Activated gamma-delta T cell treated with anti-CD3 and anti-CD28 coated beads, Interleukin-2, amount 50 U/mL, for 16 hours (primary cell): ENCODE measurements around the gene MICAL1.
A peak's percentile ranks its signal among the peaks of the same experiment; 100 is the strongest.

ENCODE experiments used
- DNase-seq: peaks from one replicate; pipeline ENCODE4 v3.0.0-alpha.2; 2020; ENCODE audit warnings: low read depth

MICAL1 gene

DNA sequence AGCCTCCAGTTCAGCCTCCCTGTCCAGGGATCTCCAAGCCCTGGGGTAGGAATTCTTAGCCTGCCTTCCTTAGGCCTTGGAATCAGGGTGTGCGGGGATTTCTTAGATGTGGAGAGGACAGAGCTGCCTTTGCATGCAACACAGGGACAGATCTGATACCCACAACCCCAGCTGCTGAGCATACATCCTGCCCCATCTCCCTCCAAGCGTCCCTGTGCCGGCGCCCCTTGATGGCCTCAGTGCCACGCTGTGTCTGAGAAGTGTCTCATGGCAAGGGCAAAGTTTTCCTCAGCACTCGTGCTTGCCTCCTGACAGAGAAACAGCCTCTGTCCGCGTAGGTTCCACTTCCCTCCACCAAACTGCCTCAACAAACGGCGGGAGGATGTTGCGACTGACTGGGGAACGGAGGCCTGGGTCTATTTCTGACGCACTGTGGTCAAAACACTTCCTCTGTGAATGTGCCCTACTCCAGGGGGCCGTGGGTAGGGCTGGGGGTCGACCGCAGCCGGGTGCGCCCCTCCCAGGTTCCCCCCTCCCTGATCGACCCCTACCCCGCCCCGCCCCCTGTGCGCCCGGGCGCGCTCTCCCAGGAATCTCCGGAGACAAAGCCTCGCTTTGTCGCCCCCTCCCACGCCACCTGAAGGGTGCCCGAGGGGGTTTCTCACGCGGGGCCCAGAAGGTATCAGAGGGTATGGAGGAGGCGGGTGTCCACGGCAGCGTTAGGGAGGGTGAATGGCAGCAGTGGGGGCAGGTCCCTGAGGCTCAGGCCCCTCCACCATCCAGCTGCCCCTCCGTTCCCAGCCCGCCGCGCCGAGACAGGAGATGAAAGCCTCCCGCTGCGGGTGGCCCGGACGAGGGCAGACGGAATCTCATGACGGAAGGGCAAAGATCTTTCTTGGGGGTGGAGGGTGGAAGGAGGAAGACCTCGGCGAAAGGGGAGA, 806 bp downstream of the MICAL1 start:
- peak; percentile 58 for DNase-seq

GRCh38 chr6:109453594-109454495, 1.7 kb downstream of the MICAL1 start:
- DNase-seq = no peak

- DNase-seq = no peak
These were observed 2.4 kb downstream of the MICAL1 start for GRCh38 chr6:109453156-109453555.

GRCh38 chr6:109452181-109452580, 3.4 kb downstream of the MICAL1 start:
- DNase-seq = no peak

DNA sequence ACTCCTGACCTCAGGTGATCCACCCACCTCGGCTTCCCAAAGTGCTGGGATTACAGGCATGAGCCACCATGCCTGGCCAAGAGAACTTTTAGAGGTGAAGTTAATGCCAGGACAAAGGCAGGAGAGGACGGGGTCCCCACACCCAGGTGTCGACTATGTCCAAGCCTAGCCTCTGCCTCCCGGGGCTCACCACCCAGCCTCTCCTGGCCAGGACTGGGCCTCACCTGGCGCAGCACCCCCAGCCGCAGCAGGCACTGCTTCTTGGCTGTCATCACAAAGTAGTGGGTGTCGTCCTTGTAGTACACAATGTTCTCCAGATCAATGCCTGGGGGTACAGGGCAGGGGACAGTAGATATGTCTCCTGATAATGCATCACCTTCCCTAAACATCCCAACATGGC, 4.2 kb downstream of the MICAL1 start:
- DNase-seq = no peak

DNA sequence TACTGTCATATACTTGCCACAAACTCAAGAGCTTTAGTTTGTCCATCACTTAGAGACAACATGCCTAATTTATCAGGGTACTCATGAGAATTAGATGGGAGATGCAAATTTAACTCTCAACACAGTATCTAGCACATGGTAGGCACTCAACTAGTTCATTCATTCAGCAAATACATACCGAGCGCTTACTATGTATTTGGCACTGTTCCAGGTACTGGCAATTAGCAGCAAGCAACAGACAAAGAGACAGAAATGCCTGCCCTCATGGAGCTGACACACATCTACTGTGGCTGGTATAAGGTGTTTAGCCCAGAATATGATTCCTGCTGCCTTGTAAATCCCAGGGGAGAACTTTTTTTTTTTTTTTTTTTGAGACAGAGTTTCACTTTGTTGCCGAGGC, 4.8 kb downstream of the MICAL1 start:
- DNase-seq = no peak

- no peak for DNase-seq
These were observed 5.5 kb downstream of the MICAL1 start for GRCh38 chr6:109449795-109450673.

GRCh38 chr6:109449064-109449794, 6.3 kb downstream of the MICAL1 start:
- DNase-seq = no peak

DNA sequence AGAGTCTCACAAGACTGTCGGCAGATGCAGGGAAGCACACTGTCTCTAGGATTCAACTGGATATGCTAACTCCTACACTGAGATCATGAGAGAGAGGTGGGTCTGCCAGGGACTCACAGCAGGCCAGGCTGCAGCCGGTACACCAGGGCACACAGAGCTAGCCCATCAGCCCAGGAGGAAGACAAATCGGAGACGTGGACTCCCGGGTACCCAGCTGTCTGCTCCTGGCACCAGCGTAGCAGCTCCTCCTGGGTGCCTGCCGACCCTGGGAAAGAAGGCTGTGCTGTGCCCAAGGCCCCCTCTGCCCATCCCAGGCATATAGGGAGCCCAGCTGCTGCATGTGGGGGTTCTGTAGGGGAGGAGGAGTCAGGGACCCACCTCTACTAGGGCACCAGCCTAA, 7.0 kb downstream of the MICAL1 start:
- no peak for DNase-seq

- DNase-seq = no peak
These were observed 7.6 kb downstream of the MICAL1 start for GRCh38 chr6:109447878-109448555.

- no peak for DNase-seq
These were observed 8.5 kb downstream of the MICAL1 start for GRCh38 chr6:109447087-109447486.

DNA sequence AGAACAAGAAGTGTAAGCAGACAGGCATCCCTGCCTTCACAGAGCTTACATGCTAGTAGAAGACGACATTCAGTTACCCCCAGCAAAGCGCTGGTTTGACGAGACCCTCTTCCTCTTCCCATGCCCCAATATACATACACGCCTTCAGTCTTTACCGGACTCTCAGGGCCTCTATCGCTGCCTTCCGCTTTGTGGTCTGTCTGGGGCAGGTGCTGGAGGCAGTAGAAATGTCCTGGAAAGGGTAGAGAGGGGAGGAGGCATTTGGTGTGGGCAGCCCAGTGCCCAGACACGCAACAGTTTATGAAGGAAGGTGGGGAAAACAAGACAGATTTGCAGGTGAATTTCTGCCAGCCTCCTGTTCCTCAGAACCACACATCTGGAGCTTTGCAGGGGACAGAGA, 9.0 kb downstream of the MICAL1 start:
- DNase-seq = no peak

- DNase-seq = no peak
These were observed 9.5 kb downstream of the MICAL1 start for GRCh38 chr6:109446072-109446471.

- no peak for DNase-seq
These were observed 10.2 kb downstream of the MICAL1 start for GRCh38 chr6:109445382-109445781.

- no peak for DNase-seq
These were observed 12.1 kb downstream of the MICAL1 start for GRCh38 chr6:109443425-109443950.

DNA sequence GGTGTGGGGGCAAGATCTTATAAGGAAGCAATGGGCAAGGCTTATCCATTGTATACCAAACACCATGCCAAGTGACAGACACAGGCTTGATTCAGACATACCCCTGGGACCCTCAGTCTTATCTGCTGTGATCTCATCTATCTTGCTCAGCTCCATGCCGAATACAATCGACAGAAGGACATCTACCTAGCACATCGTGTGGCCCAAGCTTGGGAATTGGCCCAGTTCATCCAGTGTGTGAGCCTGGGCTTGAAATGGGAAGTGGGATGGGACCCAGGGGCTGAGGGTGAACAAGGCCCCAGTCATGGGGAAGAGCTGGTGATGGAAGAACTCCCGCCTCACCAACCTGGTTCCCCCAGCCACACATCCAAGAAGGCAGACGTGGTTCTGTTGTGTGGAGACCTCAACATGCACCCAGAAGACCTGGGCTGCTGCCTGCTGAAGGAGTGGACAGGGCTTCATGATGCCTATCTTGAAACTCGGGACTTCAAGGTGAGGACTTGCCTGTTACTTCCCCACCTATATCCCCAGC, 13.1 kb downstream of the MICAL1 start:
- no peak for DNase-seq

DNA sequence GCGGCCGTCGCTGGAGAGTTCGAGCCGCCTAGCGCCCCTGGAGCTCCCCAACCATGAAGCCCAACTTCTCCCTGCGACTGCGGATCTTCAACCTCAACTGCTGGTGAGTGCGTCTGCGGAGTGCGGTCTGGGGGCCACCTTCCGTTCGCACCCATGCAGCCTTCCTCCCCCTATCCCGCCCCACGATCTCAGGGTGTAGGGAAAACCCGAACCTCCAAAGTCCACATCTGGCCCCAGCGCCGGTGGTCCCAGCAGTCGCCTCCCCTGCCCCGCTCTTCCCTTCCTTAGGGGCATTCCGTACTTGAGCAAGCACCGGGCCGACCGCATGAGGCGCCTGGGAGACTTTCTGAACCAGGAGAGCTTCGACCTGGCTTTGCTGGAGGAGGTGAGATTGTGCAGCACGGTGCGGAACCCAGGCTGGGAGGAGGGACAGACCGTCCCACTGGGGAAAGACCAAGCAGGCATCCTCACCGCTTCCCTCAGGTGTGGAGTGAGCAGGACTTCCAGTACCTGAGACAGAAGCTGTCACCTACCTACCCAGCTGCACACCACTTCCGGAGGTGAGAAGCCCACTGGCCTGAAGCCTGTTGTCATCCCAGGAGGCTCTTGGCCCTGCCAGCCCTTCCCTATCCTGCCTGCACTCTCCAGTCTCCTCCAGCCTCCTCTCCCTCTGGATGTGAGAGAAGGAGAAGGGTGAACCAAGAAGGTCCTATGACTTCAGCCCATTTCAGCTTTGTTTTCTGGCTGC, 14.3 kb downstream of the MICAL1 start:
- no peak for DNase-seq

DNA sequence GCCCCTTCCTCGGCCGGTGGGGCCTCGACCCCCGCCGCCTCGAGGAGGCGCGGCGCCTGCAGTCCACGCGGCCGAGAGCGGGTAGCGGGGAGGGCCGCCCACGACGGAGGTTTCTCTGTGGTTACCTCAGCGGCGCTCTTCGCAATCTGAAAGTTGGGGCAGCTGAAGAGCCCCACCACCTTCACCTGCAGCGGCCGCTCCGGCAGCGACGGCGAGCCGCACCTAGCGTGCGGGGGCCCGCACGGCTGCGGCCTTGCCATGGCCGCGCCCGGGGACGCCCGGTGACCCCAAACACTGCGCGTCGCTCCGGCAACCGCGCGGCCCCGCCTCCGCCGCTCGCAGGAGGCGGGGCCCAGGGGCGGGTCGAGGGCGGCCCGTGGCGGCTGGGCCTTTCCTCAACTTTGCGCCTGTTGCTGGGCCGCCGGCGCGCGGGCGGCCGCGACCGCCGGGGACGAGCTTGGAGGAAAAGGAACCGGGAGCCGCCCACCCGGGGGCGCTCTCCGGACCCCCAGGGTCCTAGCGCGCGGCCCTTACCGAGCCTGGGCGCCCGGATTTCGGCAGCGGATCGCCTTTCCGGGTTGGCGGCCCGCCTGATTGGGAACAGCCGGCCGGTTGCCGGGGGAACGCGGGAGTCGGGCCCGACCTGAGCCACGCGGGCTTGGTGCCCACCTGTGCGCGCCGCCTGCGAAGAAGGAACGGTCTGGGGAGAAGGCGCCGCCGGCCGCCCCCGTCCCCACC, 15.1 kb downstream of the MICAL1 start, which contains the start of the genes PPIL6 and SMPD2:
TSS of gene PPIL6 (minus strand) at position 298 of the 738 bp plus-strand sequence. CDS start at position 260, 38 bp downstream.
TSS of gene SMPD2 (plus strand) at position 394 of the 738 bp plus-strand sequence. CDS start 398 bp downstream, outside the sequence.
- DNase-seq = peak; percentile 66
